ENCODE results near the gene C2CD2. TPM values are rescaled to one million over a fixed set of nuclear protein-coding genes. Genes with fewer than 3 reads are reported as not detected.

The C2CD2 gene
- total RNA-seq, 1 donor from 2014 or later: 34.3 TPM

GRCh38 chr21:41929248-41929647 lies 24.6 kb downstream of the C2CD2 start:
- no peaks in the 10 kb centered on the region for H3K9me3 Mint-ChIP-seq (ENCODE audit: unreplicated experiment)
- no peak overlapping the region for H3K27ac Mint-ChIP-seq (ENCODE audit: unreplicated experiment)
- no peak for DNase-seq (ENCODE audit: low spot score)
- H3K36me3 Mint-ChIP-seq (ENCODE audit: low read depth, unreplicated experiment): peaks cover under 1% of the 10 kb centered on the region
- H3K4me3 Mint-ChIP-seq (ENCODE audit: unreplicated experiment): no peak overlapping the region
- no peaks in the 10 kb centered on the region for H3K27me3 Mint-ChIP-seq (ENCODE audit: unreplicated experiment)
- peaks cover 15% of the 10 kb centered on the region for H3K4me1 Mint-ChIP-seq (ENCODE audit: unreplicated experiment)
- no peak for TF ChIP-seq CTCF (IDR thresholded peaks at IDR 0.05; ENCODE audit: unreplicated experiment)

- H3K27ac Mint-ChIP-seq (ENCODE audit: unreplicated experiment): no peak overlapping the region
These were observed 25.1 kb downstream of the C2CD2 start for GRCh38 chr21:41928621-41929220.

GRCh38 chr21:41927727-41928409 lies 25.9 kb downstream of the C2CD2 start:
- no peak overlapping the region for H3K27ac Mint-ChIP-seq (ENCODE audit: unreplicated experiment)
- no peak overlapping the region for H3K4me3 Mint-ChIP-seq (ENCODE audit: unreplicated experiment)
- no peak for DNase-seq (ENCODE audit: low spot score)
- H3K9me3 Mint-ChIP-seq (ENCODE audit: unreplicated experiment): no peaks in the 10 kb centered on the region
- TF ChIP-seq CTCF (IDR thresholded peaks at IDR 0.05; ENCODE audit: unreplicated experiment): no peak
- peaks cover 13% of the 10 kb centered on the region for H3K4me1 Mint-ChIP-seq (ENCODE audit: unreplicated experiment)
- peaks cover 1% of the 10 kb centered on the region for H3K27me3 Mint-ChIP-seq (ENCODE audit: unreplicated experiment)
- H3K36me3 Mint-ChIP-seq (ENCODE audit: low read depth, unreplicated experiment): no peaks in the 10 kb centered on the region

More at GRCh38 chr21:41928621-41929220, 25.1 kb downstream of the C2CD2 start:
- Mint-ChIP-seq H3K4me1 (ENCODE audit: unreplicated experiment) (peaks cover 15% of the 10 kb centered on the region), H3K36me3 (ENCODE audit: low read depth, unreplicated experiment) (no peaks in the 10 kb centered on the region), H3K4me3 (ENCODE audit: unreplicated experiment) (no peak overlapping the region), H3K27me3 (ENCODE audit: unreplicated experiment) (peaks cover 1% of the 10 kb centered on the region), H3K9me3 (ENCODE audit: unreplicated experiment) (no peaks in the 10 kb centered on the region)
- DNase-seq (ENCODE audit: low spot score): no peak
- no peak for TF ChIP-seq CTCF (IDR thresholded peaks at IDR 0.05; ENCODE audit: unreplicated experiment)

GRCh38 chr21:41926807-41927171 lies 27.0 kb downstream of the C2CD2 start:
- H3K36me3 Mint-ChIP-seq (ENCODE audit: low read depth, unreplicated experiment): no peaks in the 10 kb centered on the region
- peaks cover 13% of the 10 kb centered on the region for H3K4me1 Mint-ChIP-seq (ENCODE audit: unreplicated experiment)
- H3K27me3 Mint-ChIP-seq (ENCODE audit: unreplicated experiment): peaks cover 1% of the 10 kb centered on the region
- no peak for TF ChIP-seq CTCF (IDR thresholded peaks at IDR 0.05; ENCODE audit: unreplicated experiment)
- no peak overlapping the region for H3K27ac Mint-ChIP-seq (ENCODE audit: unreplicated experiment)
- H3K9me3 Mint-ChIP-seq (ENCODE audit: unreplicated experiment): no peaks in the 10 kb centered on the region
- H3K4me3 Mint-ChIP-seq (ENCODE audit: unreplicated experiment): no peak overlapping the region
- DNase-seq (ENCODE audit: low spot score): no peak

GRCh38 chr21:41926117-41926806 lies 27.6 kb downstream of the C2CD2 start:
- H3K4me3 Mint-ChIP-seq (ENCODE audit: unreplicated experiment): no peak overlapping the region
- TF ChIP-seq CTCF (IDR thresholded peaks at IDR 0.05; ENCODE audit: unreplicated experiment): no peak
- H3K27ac Mint-ChIP-seq (ENCODE audit: unreplicated experiment): no peak overlapping the region
- peaks cover 13% of the 10 kb centered on the region for H3K4me1 Mint-ChIP-seq (ENCODE audit: unreplicated experiment)
- H3K9me3 Mint-ChIP-seq (ENCODE audit: unreplicated experiment): no peaks in the 10 kb centered on the region
- no peaks in the 10 kb centered on the region for H3K36me3 Mint-ChIP-seq (ENCODE audit: low read depth, unreplicated experiment)
- peaks cover 1% of the 10 kb centered on the region for H3K27me3 Mint-ChIP-seq (ENCODE audit: unreplicated experiment)
- DNase-seq (ENCODE audit: low spot score): no peak

Data from endothelial cell (in vitro differentiated cells).